ENCODE results near the gene POU2AF1. TPM values are rescaled to one million over a fixed set of nuclear protein-coding genes. Genes with fewer than 3 reads are reported as not detected.

POU2AF1 gene
- total and polyA plus RNA-seq, 2 donors (not counting 1 experiment from before 2014, with no cell fraction given), result 0.17 TPM; not detected in 1

GRCh38 chr11:111360150-111361043 is 18.7 kb downstream of the POU2AF1 start:
- Histone ChIP-seq H3K27ac (ENCODE audit: insufficient read depth, low read length) (no peak overlapping the region), H3K79me2 (ENCODE audit: control insufficient read depth, insufficient read depth, low read length) (no peaks in the 10 kb centered on the region), H3K4me1 (ENCODE audit: control insufficient read depth, extremely low read depth, insufficient read depth, low read length) (no peaks in the 10 kb centered on the region), H3K27me3 (ENCODE audit: control insufficient read depth, insufficient read depth, low read length) (no peaks in the 10 kb centered on the region), H3K4me3 (replicated peaks in 1 of 4; ENCODE audit: control extremely low read depth in 1 of 4, insufficient read depth in 1 of 4, low read depth in 3 of 4, low read length in 4 of 4) (no peak overlapping the region), H3K4me2 (ENCODE audit: extremely low read depth, insufficient read depth, low read length) (no peak overlapping the region), H3K9ac (ENCODE audit: insufficient read depth, low read length) (no peak overlapping the region), H2AFZ (ENCODE audit: low read length) (no peak overlapping the region), H3K36me3 (ENCODE audit: control insufficient read depth, insufficient read depth, low read length) (no peaks in the 10 kb centered on the region), H4K20me1 (ENCODE audit: control insufficient read depth, extremely low read depth, insufficient read depth, low read length) (no peaks in the 10 kb centered on the region), H3K9me3 (ENCODE audit: control insufficient read depth, insufficient read depth, low read depth, low read length) (no peaks in the 10 kb centered on the region)
- DNase-seq (ENCODE audit: low read depth in 2 of 2), result no peak
- no peak for TF ChIP-seq EZH2 (IDR thresholded peaks at IDR 0.05; ENCODE audit: low read length, missing control alignments)
- no peak for TF ChIP-seq CTCF (conservative IDR thresholded peaks at IDR 0.05 in 1 of 2, IDR thresholded peaks at IDR 0.05 in 1 of 2; ENCODE audit: low read depth in 1 of 2, low read length in 2 of 2)

- H3K4me3 ChIP-seq (replicated peaks in 1 of 4; ENCODE audit: control extremely low read depth in 1 of 4, insufficient read depth in 1 of 4, low read depth in 3 of 4, low read length in 4 of 4), result no peak overlapping the region
- H3K9me3 ChIP-seq (ENCODE audit: control insufficient read depth, insufficient read depth, low read depth, low read length), result no peaks in the 10 kb centered on the region
- H4K20me1 ChIP-seq (ENCODE audit: control insufficient read depth, extremely low read depth, insufficient read depth, low read length), result no peaks in the 10 kb centered on the region
- no peak overlapping the region for H3K9ac ChIP-seq (ENCODE audit: insufficient read depth, low read length)
- H2AFZ ChIP-seq (ENCODE audit: low read length), result no peak overlapping the region
- no peaks in the 10 kb centered on the region for H3K4me1 ChIP-seq (ENCODE audit: control insufficient read depth, extremely low read depth, insufficient read depth, low read length)
- no peak overlapping the region for H3K27ac ChIP-seq (ENCODE audit: insufficient read depth, low read length)
- no peaks in the 10 kb centered on the region for H3K79me2 ChIP-seq (ENCODE audit: control insufficient read depth, insufficient read depth, low read length)
- no peaks in the 10 kb centered on the region for H3K36me3 ChIP-seq (ENCODE audit: control insufficient read depth, insufficient read depth, low read length)
- TF ChIP-seq CTCF (conservative IDR thresholded peaks at IDR 0.05 in 1 of 2, IDR thresholded peaks at IDR 0.05 in 1 of 2; ENCODE audit: low read depth in 1 of 2, low read length in 2 of 2) (no peak), EZH2 (IDR thresholded peaks at IDR 0.05; ENCODE audit: low read length, missing control alignments) (no peak)
- peak in 1 of 2 donors; percentile 6 for DNase-seq (ENCODE audit: low read depth in 2 of 2)
- H3K4me2 ChIP-seq (ENCODE audit: extremely low read depth, insufficient read depth, low read length), result no peak overlapping the region
- no peaks in the 10 kb centered on the region for H3K27me3 ChIP-seq (ENCODE audit: control insufficient read depth, insufficient read depth, low read length)
Observed at GRCh38 chr11:111359223-111360149, 19.6 kb downstream of the POU2AF1 start.
